RKO (cell line): ENCODE results near the gene AK9.
"Not testable (repeated sequence)": the region's sequence is repeated elsewhere in the genome, so short reads cannot be mapped to it uniquely, and the experiment has no call there.

Experiments used
- DNase-seq: peaks from one replicate; pipeline ENCODE4 v3.0.0-alpha.2; 2016; ENCODE audit warnings: low spot score

Gene AK9

GRCh38 chr6:109695468-109695867, 4.5 kb upstream of the AK9 start:
- DNase-seq: no peak

- DNase-seq: no peak
Measured at GRCh38 chr6:109693111-109693510, 2.1 kb upstream of the AK9 start.

GRCh38 chr6:109690373-109690736, 647 bp downstream of the AK9 start:
- DNase-seq: peak; percentile 34

GRCh38 chr6:109687271-109687761, 3.7 kb downstream of the AK9 start:
- DNase-seq: peak; percentile 83

GRCh38 chr6:109686566-109687265, 4.3 kb downstream of the AK9 start:
- no peak for DNase-seq

- DNase-seq: not testable (repeated sequence)
Measured at GRCh38 chr6:109678661-109679505, 12.1 kb downstream of the AK9 start.

- no peak for DNase-seq
Measured at GRCh38 chr6:109678240-109678639, 12.8 kb downstream of the AK9 start.

- no peak for DNase-seq
Measured at GRCh38 chr6:109676724-109677123, 14.3 kb downstream of the AK9 start.

- no peak for DNase-seq
Measured at GRCh38 chr6:109672839-109673238, 18.2 kb downstream of the AK9 start.

- no peak for DNase-seq
Measured at GRCh38 chr6:109672175-109672574, 18.8 kb downstream of the AK9 start.

- no peak for DNase-seq
Measured at GRCh38 chr6:109671733-109672132, 19.3 kb downstream of the AK9 start.

GRCh38 chr6:109669811-109670210, 21.2 kb downstream of the AK9 start:
- no peak for DNase-seq

- peak; percentile 19 for DNase-seq
Measured at GRCh38 chr6:109662192-109662591, 28.8 kb downstream of the AK9 start.

- peak; percentile 56 for DNase-seq
Measured at GRCh38 chr6:109660526-109661320, 30.3 kb downstream of the AK9 start.

- DNase-seq: no peak
Measured at GRCh38 chr6:109655761-109656262, 35.2 kb downstream of the AK9 start.

GRCh38 chr6:109653264-109653663, 37.7 kb downstream of the AK9 start:
- DNase-seq: no peak

- no peak for DNase-seq
Measured at GRCh38 chr6:109644131-109644530, 46.9 kb downstream of the AK9 start.

GRCh38 chr6:109632405-109632804, 58.6 kb downstream of the AK9 start:
- DNase-seq: no peak

- DNase-seq: no peak
Measured at GRCh38 chr6:109631403-109631802, 59.6 kb downstream of the AK9 start.

GRCh38 chr6:109628158-109629000, 62.6 kb downstream of the AK9 start:
- no peak for DNase-seq

- no peak for DNase-seq
Measured at GRCh38 chr6:109626311-109626710, 64.7 kb downstream of the AK9 start.
